GM12874 (cell line): Measurements from ENCODE around the gene DERA.

Source experiments
- CTCF ChIP-seq: IDR thresholded peaks from 2 replicates; pipeline ENCODE4 v1.5.1; 2011; ENCODE audit warnings: low read depth, mild to moderate bottlenecking, control low read depth, low read length, moderate library complexity; ENCODE audit not compliant: insufficient read depth

Gene DERA

DNA sequence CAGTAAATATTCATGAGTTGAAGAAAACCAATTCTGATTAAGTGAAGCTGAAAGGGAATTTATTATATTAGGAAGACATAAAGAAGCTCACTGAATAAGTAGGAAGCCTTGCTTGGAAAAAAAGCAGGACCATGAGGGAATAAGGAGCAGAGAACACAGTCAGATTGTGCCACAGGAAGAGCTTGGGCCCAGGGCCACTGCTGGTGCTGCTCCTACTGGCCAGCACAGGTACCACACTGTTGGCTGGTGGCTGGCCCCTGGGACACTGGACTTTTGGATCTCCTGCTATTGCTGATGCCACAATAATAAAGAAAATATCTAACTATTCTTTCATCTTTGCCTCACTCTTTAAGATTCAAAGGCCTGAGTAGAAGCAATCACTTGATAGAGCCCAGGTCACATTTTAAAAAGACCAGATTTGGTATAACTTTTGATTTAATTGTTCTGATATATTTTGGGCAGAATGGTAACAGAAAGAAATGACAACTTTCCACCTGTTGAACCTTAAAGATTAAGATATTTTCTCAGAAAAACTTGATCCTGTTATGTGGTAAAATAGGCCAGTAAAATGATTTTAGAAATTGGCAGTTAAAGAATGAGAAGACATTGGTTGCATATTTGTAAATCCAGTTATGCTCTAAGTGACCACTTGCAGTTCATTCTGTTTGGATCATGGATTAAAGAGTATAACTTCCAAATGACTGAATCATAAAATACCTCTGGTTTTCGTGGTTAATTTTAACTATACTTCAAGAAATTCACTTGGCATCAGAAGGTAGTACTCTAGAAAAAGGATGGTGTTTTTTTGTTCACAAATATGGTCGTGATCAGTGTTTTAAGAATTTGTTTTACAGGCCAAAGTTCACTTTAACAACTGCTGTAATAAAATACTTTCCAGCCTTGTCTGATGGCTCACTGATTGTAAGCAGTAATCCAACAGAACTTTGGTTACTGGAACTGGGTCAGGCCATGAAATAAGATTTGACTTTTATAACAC, 68.3 kb downstream of the DERA start:
- peak; percentile 73 for TF ChIP-seq CTCF

- TF ChIP-seq CTCF = no peak
Observed at GRCh38 chr12:15982071-15982470, 70.9 kb downstream of the DERA start.

- TF ChIP-seq CTCF = 0 out of 2 replicates have a peak, but pooled peaks have one; percentile 6
Observed at GRCh38 chr12:15982471-15982870, 71.3 kb downstream of the DERA start.

DNA sequence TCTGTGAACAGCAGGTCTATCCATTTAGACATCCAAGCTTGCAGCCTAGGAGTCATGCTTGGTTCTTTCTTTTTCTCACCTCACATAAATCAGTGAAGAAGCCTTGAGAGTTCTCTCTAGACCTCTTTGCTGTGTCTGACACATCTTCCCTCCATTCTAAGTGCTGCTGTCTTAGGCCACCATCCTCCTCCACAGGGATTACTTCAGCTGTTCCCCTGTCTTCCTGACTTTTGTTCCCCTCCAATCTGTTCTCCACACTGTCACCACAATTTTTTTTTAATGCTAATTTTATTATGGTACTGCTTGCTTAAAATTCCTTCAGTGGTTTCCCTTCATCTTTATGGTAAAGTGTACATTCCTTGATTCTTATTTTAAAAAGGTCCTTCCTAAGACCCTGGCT, 71.8 kb downstream of the DERA start:
- TF ChIP-seq CTCF = no peak

GRCh38 chr12:15984097-15984800, 73.1 kb downstream of the DERA start:
- TF ChIP-seq CTCF = no peak

DNA sequence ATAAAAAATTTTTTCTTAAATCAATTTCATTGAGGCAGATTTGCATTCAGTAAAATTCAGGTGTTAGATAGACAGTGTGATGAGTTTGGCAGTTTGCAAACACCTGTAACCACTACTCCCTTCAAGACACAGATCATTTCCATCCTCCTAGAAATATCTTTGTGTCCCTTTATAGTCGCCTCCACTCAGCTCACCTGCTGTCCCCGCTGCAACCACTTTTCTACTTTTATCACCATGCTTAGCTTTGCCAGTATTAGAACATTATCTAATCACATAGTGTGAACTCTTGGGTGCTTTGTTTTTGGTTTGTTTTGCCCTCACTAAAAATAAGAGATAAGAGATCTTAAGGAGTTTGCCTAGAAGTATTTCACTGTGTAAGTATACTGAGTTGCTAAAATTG, 73.8 kb downstream of the DERA start:
- TF ChIP-seq CTCF = no peak

DNA sequence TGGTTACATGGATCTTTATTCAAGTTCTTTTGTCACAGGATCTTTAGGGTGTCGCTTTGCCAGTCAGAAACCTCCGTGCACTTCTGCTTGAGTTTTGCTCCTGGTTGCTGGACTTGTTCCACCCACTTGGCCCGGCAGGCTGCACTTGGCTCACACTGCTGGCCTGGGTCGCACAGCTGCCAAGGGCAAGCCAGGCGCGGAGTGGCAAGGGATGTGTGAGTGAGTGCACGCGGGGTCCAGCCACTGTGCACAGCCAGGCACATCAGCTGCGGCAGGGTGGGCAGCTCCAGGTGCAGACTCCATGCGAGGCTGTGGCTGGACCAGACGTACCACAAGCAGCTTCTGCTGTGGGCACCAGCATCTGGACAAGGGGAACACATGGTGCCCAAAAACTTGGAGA, 76.6 kb downstream of the DERA start:
- TF ChIP-seq CTCF = no peak
